CD4-positive, alpha-beta T cell treated with Interleukin-17A for 1 hour (primary cell): ENCODE data around the gene TSSK3.

ENCODE experiments used
- DNase-seq: peaks from one replicate; pipeline ENCODE4 v3.0.0-alpha.2; 2020

Gene TSSK3

GRCh38 chr1:32362474-32363313 is at the start of gene TSSK3, which contains the start of gene FAM229A:
Gene TSSK3, plus strand, starts transcription at chr1:32362539. Its CDS starts 163 bp downstream, at chr1:32362702.
Gene FAM229A, minus strand, starts transcription at chr1:32362485. Its CDS starts 394 bp downstream, at chr1:32362091.
- no peak for DNase-seq

GRCh38 chr1:32316903-32317277 is 45.4 kb upstream of the TSSK3 start:
- no peak for DNase-seq

GRCh38 chr1:32318127-32318869 is 44.0 kb upstream of the TSSK3 start:
- no peak for DNase-seq

GRCh38 chr1:32321712-32322291 is 40.5 kb upstream of the TSSK3 start:
- peak; percentile 55 for DNase-seq

- no peak for DNase-seq
Measured at GRCh38 chr1:32327204-32327603, 35.1 kb upstream of the TSSK3 start.

- no peak for DNase-seq
Measured at GRCh38 chr1:32329931-32330466, 32.3 kb upstream of the TSSK3 start.

- DNase-seq, result no peak
Measured at GRCh38 chr1:32330558-32331151, 31.7 kb upstream of the TSSK3 start.

- DNase-seq, result no peak
Measured at GRCh38 chr1:32331549-32331948, 30.8 kb upstream of the TSSK3 start.

- DNase-seq, result no peak
Measured at GRCh38 chr1:32332290-32333079, 29.9 kb upstream of the TSSK3 start.

- DNase-seq, result no peak
Measured at GRCh38 chr1:32333251-32333963, 28.9 kb upstream of the TSSK3 start.

- DNase-seq, result no peak
Measured at GRCh38 chr1:32334274-32334861, 28.0 kb upstream of the TSSK3 start.

- peak; percentile 71 for DNase-seq
Measured at GRCh38 chr1:32334864-32335534, 27.3 kb upstream of the TSSK3 start.

GRCh38 chr1:32335535-32335789 is 26.9 kb upstream of the TSSK3 start:
- DNase-seq, result no peak

- DNase-seq, result peak; percentile 89
Measured at GRCh38 chr1:32335790-32336590, 26.3 kb upstream of the TSSK3 start, which contains the start of gene MARCKSL1. Gene MARCKSL1, minus strand, starts transcription at chr1:32336233. Its CDS starts 200 bp downstream, at chr1:32336033.

- no peak for DNase-seq
Measured at GRCh38 chr1:32336591-32336932, 25.8 kb upstream of the TSSK3 start.

- DNase-seq, result peak; percentile 79
Measured at GRCh38 chr1:32336963-32337675, 25.2 kb upstream of the TSSK3 start.

- DNase-seq, result peak; percentile 46
Measured at GRCh38 chr1:32337855-32338636, 24.3 kb upstream of the TSSK3 start.

GRCh38 chr1:32338637-32339145 is 23.6 kb upstream of the TSSK3 start:
- DNase-seq, result no peak
